Measurements from ENCODE around the gene ERICH6. TPM values are rescaled to one million over a fixed set of nuclear protein-coding genes. Genes with fewer than 3 reads are reported as not detected.

Gene ERICH6
- total and polyA plus RNA-seq, 11 donors = 0.32 to 0.54 TPM; not detected in 9

GRCh38 chr3:150747886-150748683 is 44.4 kb upstream of the ERICH6 start:
- H3K9me3 ChIP-seq = no peaks in the 10 kb centered on the region
- H3K27ac ChIP-seq = no peak overlapping the region
- intact Hi-C loops (cut with DNase I) = no loop called here
- H3K4me3 ChIP-seq = no peak overlapping the region
- H3K27me3 ChIP-seq = no peaks in the 10 kb centered on the region
- H3K36me3 ChIP-seq = peaks cover 0 to 4% (median 0%) of the 10 kb centered on the region in 9 donors
- 84 to 90% (median 89%) methylated on average over 5 of the region's 5 CpGs for WGBS, 4 donors
- ATAC-seq (no peak), DNase-seq (no peak)
- no peak for TF ChIP-seq POLR2A (IDR thresholded peaks at IDR 0.05)
- TF ChIP-seq CTCF (IDR thresholded peaks at IDR 0.05) = no peak
- H3K4me1 ChIP-seq = peaks cover 0 to 69% (median 48%) of the 10 kb centered on the region in 12 donors

DNA sequence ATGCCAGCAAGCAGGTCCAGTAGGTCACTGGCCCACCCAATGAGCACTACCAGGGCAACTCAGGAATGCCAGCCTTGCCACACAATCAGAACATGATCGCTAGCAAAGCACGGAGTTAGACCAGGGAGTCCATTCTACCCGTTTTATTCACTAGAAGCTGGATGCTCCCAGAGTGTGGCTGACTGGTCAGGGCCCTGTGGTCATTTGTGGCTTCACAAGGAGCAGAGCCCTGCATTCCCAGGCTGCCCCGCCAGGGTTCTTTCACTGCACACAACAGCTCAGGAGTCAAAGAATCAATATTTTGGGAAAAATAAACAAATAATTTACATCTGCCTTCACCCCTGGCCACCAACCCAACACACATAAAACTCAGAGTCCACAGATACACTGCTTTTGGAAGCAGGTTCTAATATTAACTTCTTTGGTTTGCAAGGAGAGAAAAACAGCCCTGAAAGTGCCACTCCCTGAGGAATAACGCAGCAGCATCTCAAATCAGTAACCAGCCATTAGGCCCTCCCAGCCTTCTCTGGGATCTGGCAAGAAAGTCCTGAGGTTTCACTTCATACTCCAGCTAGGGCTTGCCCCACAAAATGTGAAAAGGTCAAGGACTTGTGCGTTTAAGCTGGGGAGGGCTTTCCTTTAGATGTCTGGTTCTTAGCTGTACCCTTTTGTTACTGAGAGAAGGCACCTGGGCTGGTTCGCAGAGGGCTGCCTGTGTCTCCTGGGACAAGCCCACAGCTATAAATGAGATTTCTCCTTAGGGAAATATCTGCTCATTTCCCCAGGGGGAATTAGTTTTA is 43.3 kb upstream of the ERICH6 start:
- TF ChIP-seq CTCF (IDR thresholded peaks at IDR 0.05) (no peak), POLR2A (IDR thresholded peaks at IDR 0.05) (no peak)
- H3K36me3 ChIP-seq = peaks cover 0 to 7% (median 4%) of the 10 kb centered on the region in 9 donors
- intact Hi-C loops (cut with DNase I) = no loop called here
- H3K27me3 ChIP-seq = no peaks in the 10 kb centered on the region
- H3K4me1 ChIP-seq = peaks cover 0 to 65% (median 44%) of the 10 kb centered on the region in 12 donors
- H3K4me3 ChIP-seq = no peak overlapping the region
- ATAC-seq = no peak
- H3K9me3 ChIP-seq = no peaks in the 10 kb centered on the region
- peak overlapping the region in 2 of 12 donors; percentile 2 to 12 for H3K27ac ChIP-seq
- 78 to 88% (median 86%) methylated on average over 4 to 7 of the region's 7 CpGs for WGBS, 4 donors
- DNase-seq = no peak

DNA sequence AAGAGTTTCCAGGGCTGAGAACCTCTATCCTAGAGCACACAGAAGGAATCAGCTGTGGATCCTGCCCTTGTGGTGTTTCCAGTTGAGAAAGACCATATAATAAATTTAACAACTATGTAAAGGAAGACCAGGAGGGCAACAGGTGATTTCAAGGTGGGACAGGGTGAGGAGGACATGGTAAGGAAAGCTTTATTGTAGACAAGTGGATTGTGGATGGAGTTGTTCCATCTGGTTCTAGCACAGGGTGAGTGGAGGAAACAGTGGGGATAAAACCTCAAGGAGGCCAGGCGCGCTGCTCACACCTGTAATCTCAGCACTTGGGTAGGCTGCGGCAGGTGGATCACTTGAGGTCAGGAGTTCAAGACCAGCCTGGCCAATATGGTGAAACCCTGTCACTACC is 42.1 kb upstream of the ERICH6 start:
- Histone ChIP-seq H3K4me3 (no peak overlapping the region), H3K36me3 (peaks cover 0 to 18% (median 16%) of the 10 kb centered on the region in 9 donors), H3K4me1 (peaks cover 0 to 62% (median 41%) of the 10 kb centered on the region in 12 donors), H3K27ac (no peak overlapping the region), H3K9me3 (no peaks in the 10 kb centered on the region), H3K27me3 (no peaks in the 10 kb centered on the region)
- WGBS, 4 donors = 92 to 98% (median 98%) methylated on average over 3 of the region's 3 CpGs
- no peak for TF ChIP-seq CTCF (IDR thresholded peaks at IDR 0.05)
- TF ChIP-seq POLR2A (IDR thresholded peaks at IDR 0.05) = no peak
- DNase-seq (no peak), ATAC-seq (no peak)
- intact Hi-C loops (cut with DNase I) = no loop called here

GRCh38 chr3:150744919-150745211 is 41.1 kb upstream of the ERICH6 start:
- H3K27ac ChIP-seq = peak overlapping the region in 1 of 12 donors; percentile 7
- H3K4me3 ChIP-seq = no peak overlapping the region
- peaks cover 0 to 59% (median 38%) of the 10 kb centered on the region in 12 donors for H3K4me1 ChIP-seq
- TF ChIP-seq POLR2A (IDR thresholded peaks at IDR 0.05) (no peak), CTCF (IDR thresholded peaks at IDR 0.05) (no peak)
- ATAC-seq (no peak), DNase-seq (no peak)
- peaks cover 0 to 22% (median 17%) of the 10 kb centered on the region in 9 donors for H3K36me3 ChIP-seq
- intact Hi-C loops (cut with DNase I) = no loop called here
- H3K9me3 ChIP-seq = no peaks in the 10 kb centered on the region
- no peaks in the 10 kb centered on the region for H3K27me3 ChIP-seq
- 49 to 65% (median 58%) methylated on average over 1 of the region's 1 CpG for WGBS, 4 donors
